Sciatic nerve (tissue), 2 donors: Measurements from ENCODE around the gene SAMD1. TPM values are rescaled to one million over a fixed set of nuclear protein-coding genes. Genes with fewer than 3 reads are reported as not detected.

Experiments used
- ATAC-seq: fragments of 200-7000 bp; cut with Tn5 transposase; one replicate; pipeline ENCODE4 v1.9.1; 2020; ENCODE audit warnings: mild to moderate bottlenecking, moderate library complexity
- DNase-seq: peaks from one replicate; pipeline ENCODE4 v3.0.0-alpha.2; 2020; ENCODE audit warnings: low spot score
- intact Hi-C: fragments of 100-400 bp; cut with DNase I; formaldehyde crosslinking; loops from one replicate; pipeline ENCODE4 v1.14.2; 2022
- total RNA-seq: library from RNA; stranded (reverse); fragmentation: NEBNext Ultra II Directional; extraction: Animal tissue kit (Norgen Biotek cat#: 25700); gene quantifications from one replicate; pipeline ENCODE4 v1.2.1, GENCODE V29; 2021
- donor health status: DM: no; HTN: no; CAD: no.
- donor health status: DM: no; HTN: no; CAD: no.

SAMD1 gene
- total RNA-seq, 1 donor from 2014 or later, result 22.2 TPM

DNA sequence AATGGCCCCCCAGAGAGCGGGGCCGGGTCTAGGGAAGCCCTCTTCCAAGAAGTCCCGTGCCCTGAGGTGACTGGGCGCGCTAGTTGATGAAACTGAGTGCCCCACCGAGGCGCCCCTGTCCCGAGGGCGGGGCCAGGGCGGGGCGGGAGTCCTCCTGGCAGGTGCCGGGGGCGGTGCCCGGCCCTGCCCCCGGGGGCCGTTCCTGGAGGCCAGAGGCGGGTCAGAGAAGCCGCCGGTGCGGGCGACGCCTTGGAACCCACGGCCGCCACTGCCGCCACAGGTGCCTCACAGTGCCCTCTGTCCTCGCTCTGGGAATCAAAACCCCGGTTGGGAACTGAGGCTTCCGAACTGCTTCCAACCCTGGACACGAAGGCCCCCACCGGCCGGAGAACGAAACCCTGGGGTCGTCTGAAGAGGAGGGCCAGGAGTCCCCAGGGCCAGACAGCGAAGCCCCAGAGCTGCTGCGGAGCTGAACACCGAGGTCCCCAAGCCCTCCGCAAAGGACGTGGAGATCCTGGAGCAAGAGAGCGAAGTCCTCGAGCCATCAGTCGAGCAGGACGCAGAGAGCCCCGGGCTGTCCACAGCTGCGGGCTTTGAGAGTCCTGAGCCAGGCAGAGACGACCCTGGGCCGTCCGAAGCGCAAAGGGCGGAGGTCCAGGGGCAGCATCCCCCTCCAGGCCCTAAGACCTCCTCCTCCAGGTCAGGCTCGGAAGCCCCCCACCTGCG lies 17.9 kb downstream of the SAMD1 start, which contains the start of gene MISP3:
Gene MISP3, plus strand, starts transcription at position 252 of the 726 bp plus-strand sequence. CDS start 524 bp downstream, outside the sequence.
- peak; percentile 68 for DNase-seq
- peak; percentile 3 for ATAC-seq
- intact Hi-C loops, result no loop called here

DNA sequence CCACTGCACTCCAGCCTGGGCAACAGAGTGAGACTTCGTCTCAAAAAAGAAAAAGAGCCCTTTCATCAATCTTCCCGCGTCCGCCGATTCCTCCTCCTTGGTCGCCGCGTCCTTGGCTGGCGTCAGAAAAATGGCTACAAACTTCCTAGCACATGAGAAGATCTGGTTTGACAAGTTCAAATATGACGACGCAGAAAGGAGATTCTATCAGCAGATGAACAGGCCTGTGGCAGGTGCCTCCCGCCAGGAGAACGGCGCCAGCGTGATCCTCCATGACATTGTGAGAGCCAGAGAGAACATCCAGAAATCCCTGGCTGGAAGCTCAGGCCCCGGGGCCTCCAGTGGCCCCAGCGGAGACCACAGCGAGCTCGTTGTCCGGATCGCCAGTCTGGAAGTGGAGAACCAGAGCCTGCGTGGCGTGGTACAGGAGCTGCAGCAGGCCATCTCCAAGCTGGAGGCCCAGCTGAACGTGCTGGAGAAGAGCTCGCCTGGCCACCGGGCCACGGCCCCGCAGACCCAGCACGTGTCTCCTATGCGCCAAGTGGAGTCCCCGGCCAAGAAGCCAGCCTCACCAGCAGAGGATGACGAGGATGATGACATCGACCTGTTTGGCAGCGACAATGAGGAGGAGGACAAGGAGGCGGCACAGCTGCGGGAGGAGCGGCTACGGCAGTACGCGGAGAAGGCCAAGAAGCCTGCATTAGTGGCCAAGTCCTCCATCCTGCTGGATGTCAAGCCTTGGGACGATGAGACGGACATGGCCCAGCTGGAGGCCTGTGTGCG lies 20.1 kb downstream of the SAMD1 start:
- DNase-seq, result no peak
- intact Hi-C loops, result no loop called here
- ATAC-seq, result no peak

DNA sequence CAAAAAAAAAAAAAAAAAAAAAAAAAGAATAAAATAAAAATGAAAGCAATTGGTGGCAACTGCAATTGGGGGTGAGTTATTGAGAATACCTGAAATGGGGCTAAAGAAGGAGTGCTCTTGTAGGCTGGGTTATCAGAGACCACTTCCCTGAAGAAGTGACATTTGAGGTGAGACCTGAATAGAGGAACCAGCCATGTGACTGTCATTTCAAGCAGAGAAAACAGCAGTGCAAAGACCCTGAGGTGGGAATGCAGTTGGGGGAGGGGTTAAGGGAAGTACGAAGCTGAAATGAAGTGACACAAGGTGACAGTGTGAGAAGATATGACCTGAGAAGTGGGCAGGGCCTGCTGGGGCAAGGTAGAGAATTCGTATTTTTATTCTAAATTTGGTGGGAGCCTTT lies 24.4 kb downstream of the SAMD1 start:
- DNase-seq (no peak), ATAC-seq (no peak)
- intact Hi-C loops, result no loop called here

DNA sequence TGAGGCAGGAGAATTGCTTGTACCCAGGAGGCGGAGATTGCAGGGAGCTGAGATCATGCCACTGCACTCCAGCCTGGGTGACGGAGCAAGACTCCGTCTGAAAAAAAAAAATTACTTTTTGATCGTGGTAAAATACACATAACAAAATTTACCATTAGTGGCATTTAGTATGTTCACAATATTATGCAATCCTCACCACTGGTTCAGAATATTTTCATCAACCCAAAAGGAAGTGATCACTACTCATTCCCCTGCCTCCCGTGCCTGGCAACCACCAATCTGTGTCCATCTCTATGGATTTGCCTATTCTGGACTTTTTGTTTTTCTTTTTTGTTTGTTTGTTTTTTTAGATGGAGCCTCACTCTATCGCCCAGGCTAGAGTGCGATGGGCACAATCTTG lies 27.4 kb downstream of the SAMD1 start:
- intact Hi-C loops, result no loop called here
- ATAC-seq (no peak), DNase-seq (no peak)

DNA sequence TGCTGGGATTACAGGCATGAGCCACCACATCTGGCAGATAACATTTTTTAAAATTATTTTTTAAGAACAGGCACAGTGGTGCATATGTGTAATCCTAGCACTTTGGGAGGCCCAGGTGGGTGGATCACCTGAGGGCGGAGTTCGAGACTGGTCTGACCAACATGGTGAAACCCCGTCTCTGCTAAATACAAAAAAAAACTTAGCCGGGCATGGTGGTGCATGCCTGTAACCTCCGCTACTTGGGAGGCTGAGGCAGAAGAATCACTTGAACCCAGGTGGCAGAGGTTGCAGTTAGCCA lies 28.0 kb downstream of the SAMD1 start:
- intact Hi-C loops, result no loop called here
- DNase-seq, result no peak
- no peak for ATAC-seq

DNA sequence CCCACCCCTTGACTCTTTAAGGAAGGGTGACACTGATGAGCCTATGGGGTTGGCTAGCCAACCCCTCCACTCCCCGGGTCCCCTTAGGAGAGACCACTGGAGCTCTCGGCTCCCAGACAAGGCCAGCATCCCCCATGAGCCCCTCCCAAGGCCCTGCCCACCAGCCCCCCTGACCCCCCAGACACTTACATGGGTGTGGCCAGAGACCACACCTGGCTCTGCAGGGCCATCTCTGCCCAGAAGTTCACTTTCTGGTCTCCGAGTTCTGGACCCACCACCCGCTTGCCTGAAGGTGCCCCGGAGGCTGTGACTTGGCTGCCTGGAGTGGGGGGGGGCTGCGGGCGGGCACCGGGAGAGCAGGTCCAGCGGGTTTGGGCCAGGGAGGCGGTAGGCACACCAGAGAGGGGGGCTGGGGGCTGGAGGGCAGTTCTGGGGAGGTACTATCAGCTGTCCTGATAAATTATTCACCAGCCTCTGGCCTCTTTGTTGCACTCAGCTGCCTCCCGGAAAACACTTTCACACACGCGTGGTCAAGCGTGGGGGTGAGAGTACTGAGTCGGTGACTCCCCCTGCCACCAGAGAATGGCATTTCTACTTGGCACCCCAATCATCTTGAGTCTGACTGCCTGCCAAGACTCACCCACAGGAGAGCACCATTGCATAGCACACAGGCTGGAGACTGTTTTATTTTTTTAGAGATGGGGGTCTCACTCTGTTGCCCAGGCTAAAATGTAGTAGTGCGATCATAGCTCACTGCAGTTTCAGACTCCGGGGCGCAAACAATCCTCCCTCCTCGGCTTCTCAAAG lies 28.6 kb downstream of the SAMD1 start, which contains the start of gene PALM3:
Gene PALM3, minus strand, starts transcription at position 326 of the 807 bp plus-strand sequence. Its CDS starts 96 bp downstream, at position 230.
- DNase-seq, result no peak
- intact Hi-C loops, result no loop called here
- ATAC-seq, result no peak

DNA sequence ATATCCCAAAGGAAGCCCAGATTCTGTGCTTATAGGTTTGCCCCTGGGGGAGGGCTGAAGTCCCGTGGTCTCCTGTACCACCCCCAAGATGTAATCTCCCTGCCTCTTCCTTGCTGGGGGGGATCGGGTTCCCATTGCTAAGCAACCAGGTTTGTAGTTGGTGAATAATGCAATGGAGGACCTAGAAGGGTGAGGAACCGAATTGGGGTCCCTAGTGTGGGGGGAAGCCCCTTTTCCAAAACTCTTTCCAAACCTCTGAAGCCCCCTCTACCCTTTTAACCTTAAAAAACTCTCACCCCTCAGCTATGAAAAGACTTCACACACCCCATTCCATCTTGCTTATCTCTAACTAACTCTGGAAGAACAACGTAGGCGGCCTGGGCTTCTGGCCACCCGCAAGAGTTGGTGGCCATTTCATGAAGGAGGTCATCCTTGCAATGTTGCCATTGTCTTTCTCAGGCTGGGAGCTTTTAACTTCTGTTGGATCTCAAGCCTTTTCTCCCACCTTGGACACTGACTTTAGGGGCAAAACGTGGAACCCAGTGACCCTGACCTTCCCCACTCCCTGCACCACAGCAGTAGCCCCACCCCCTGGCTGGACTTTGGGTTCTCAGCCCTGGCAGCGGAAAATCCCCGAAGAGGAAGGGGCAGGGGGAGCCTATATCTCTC lies 29.3 kb downstream of the SAMD1 start:
- intact Hi-C loops, result no loop called here
- ATAC-seq (no peak), DNase-seq (no peak)

DNA sequence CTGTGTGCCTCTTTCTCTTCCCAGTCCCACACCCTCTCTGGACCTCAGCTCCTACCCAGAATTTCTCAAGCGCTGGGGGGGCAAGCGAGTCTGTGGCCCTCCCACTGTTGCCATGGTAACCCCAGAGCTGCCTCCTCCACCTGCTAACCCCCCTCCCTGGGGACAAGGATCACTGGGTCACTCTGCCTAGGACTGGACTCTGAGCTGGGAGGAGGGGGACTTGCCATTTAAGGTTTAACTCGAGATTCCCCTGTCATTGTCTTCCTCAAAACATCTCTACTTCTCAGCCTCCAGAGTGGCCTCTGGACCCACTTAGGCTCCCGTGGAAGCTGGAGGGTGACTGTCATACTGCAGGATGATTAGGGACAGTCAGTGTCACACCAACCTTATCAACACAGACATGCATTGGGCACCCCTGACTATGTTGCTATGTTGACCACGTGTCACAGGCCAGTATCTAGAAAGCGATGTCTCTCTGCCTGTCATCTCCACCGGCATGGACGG lies 30.8 kb downstream of the SAMD1 start:
- ATAC-seq, result no peak
- intact Hi-C loops, result loop anchor here (5.0 kb wide), 1 partner anchor 177 kb away; no protein-coding TSS in a partner anchor
- DNase-seq, result no peak

DNA sequence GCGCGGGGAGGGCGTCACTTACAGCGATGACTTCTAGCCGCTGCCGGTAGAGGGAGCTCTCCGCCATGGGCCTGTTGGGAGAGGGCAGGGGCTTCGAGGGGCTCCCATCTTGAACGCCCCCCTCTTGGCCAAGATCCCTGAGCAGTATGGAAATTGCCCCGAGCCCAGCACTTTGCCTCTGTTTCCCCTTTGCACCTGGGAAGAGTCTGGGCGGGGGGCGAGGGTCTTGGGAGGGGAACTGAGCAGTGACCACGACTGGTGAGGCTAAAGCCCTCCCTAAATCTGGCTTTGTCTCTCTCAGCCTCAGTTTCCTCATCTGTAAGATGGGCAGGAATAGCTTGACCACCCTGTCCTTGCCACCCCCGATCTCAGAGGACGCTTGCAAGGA lies 31.5 kb downstream of the SAMD1 start:
- intact Hi-C loops, result loop anchor here (5.0 kb wide), 1 partner anchor 177 kb away; no protein-coding TSS in a partner anchor
- DNase-seq (peak; percentile 67), ATAC-seq (no peak)

DNA sequence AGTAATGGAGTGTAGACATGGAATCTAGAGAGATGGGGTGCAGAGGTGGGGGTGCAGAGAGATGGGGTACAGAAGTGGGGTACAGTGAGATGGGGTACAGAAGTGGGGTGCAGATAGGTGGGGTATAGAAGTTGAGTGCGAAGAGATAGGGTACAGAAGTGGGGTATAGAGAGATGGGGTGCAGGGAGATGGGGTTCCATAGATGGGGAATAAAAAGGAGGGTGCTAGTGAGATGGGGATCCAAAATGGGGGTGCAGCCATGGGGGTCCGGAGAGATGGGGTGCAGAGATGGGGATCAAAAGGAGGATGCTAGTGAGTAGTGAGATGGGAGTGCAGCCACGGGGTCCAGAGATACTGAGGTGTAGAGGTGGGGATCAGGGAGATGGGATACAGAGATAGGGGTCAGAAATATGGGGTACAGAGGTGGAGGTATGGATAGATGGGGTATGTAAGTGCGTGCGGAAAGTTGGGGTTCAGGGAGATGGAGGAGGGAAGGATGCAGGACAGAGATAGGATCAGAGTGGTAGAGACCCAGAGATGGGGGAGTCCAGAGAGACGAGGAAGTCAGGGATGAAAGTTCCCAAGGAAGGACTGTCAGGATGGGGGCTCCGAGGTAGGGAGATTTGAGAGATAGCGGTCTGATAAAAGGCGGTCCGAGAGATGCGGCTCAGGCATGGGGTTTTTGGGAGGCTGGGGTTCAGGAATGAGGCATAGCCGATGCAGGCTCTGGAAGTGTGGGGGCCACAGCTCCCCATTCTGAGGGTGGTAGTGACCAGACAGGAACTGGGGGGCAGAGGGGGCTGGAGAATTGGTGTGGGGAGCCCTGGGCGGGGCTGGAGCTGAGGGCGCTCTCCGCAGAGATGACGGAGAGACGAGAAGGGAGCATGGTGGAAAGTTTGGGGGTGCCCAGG lies 32.1 kb downstream of the SAMD1 start:
- no peak for ATAC-seq
- DNase-seq, result no peak
- intact Hi-C loops, result loop anchor here (5.0 kb wide), 1 partner anchor 176 kb away; no protein-coding TSS in a partner anchor

DNA sequence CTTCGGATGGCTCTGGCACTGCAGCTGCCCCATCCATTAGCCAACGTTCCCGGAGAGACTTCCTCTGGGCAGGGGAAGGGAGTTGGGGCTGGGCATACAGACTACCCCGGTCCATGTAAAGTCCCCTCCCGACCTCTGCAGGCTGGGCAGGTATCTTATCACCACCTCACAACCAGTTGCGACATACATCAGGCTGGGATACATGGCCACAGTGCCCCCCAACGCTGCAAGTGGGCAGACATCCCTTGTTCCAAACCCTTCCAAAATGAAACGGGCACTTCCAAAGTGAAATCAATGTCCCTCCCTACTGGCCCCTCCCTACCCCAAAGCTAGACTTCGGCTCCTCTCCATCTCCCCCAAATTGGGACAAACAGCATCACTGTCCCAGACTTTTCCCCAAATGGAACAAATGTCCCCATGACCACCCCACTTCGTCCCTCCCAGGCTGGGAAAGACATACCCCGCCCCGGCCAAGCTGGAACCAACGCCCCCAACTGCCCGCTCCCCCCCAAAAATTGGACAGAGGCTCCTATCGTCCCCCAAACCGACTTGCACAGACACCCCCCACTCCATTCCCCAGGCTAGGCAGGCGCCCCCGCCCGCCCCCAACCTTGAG lies 33.7 kb downstream of the SAMD1 start:
- DNase-seq (no peak), ATAC-seq (peak; percentile 13)
- intact Hi-C loops, result loop anchor here (5.0 kb wide), 1 partner anchor 175 kb away; no protein-coding TSS in a partner anchor

DNA sequence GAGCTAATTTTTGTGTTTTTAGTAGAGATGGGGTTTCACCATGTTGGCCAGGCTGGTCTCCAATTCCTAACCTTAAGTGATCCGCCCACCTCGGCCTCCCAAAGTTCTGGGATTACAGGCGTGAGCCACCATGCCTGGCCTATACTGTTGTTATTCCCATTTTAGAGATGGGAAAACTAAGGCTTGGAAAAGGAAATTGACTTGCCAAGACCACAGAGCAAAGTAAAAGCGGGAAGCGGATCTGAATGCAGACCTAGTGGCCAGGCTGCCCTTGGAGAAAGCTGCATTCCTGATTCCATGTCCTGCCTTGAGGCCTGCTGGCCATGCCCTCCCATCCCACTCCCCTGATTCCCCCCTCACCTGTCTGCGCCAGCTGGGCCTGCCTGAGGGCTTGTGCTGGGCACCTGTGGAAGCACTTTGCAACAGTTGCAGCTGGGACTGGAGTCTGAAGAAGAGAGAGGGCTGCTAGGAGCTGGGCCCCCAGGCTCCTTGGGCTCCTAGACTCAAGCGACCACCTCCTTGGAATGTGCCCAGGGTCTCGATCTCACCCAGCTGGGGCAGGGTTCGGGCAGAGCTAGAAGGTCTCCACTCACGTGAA lies 34.4 kb downstream of the SAMD1 start:
- DNase-seq, result no peak
- ATAC-seq, result peak; percentile 11
- intact Hi-C loops, result loop anchor here (5.0 kb wide), 1 partner anchor 174 kb away; no protein-coding TSS in a partner anchor

DNA sequence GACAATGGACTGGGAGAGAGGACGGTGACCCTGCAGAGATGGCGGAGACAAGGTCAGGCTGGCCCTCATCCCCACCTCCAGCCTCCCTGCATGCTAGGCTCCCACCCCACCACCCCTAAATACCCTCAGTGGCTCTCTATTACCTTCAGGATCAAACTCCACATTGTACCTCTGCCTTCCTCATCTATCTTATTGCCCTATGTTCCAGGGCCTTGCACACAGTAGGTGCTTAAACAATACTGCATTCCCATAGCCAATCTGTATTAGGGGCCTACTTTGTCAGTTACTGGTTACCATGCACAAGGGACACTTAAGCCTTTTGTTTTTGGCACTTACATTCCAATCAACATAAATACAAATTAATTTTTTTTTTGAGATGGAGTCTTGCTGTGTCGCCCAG lies 35.2 kb downstream of the SAMD1 start:
- intact Hi-C loops, result loop anchor here (5.0 kb wide), 1 partner anchor 173 kb away; no protein-coding TSS in a partner anchor
- DNase-seq (no peak), ATAC-seq (no peak)

DNA sequence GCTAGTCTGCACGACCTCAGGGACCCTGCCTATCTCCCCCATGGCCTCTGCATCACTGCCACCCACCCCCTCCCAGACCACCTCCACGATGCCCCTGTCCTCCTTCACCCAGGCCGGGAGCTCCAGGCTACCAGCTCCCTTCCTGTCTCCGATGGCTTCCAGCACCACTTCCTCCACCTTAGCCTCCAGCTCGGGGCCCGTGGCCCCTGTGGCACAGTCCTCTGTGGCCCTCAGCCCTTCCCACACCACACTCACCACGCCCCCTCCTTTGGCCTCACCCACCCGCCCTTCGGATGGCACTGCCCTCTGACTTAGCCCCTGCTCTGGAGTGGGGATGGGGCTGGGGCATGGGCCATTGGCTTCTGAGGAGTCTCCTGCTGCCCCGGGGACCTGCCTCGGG lies 35.8 kb downstream of the SAMD1 start:
- ATAC-seq (no peak), DNase-seq (no peak)
- intact Hi-C loops, result loop anchor here (5.0 kb wide), 1 partner anchor 172 kb away; no protein-coding TSS in a partner anchor

DNA sequence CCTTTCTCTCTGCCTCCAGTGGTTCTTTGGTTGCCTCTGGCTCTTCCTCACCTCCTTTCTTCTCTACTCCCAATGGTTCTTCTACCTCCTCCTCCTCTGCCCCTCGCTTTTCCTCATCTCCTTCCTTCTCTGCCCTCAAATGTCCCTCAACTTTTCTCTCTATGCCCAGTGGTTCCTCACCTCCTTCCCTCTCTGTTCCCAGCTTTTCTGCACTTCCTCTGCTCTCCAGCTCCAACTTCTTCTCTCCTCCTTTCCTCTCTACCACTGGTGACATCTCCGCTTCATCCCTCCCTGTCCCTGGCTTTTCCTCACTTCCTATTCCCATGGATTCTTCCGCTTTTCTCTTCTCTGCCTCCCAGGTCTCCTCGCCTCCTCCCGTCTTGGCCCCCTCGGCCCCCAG lies 36.5 kb downstream of the SAMD1 start:
- intact Hi-C loops, result no loop called here
- DNase-seq, result no peak
- ATAC-seq, result no peak

DNA sequence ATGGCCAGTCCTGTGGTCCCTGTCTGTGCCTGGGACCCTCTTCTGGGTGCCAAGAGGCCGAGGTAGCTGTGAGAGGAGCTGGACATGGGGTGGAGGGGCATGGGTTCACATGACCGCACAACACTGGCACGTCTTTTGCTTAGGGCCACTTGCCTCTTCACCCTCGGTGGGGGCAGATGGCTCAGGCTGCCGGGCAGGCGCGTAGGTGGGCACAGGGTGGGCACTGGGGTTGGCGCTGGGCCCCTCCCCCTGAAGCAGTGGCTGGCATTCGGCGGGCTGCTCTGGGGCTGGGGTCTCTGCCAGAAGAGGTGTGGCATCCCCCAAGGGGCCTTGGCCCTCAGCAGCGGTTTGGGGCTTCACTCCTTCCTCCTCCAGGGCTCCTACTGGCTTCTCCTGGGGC lies 37.1 kb downstream of the SAMD1 start:
- intact Hi-C loops, result no loop called here

DNA sequence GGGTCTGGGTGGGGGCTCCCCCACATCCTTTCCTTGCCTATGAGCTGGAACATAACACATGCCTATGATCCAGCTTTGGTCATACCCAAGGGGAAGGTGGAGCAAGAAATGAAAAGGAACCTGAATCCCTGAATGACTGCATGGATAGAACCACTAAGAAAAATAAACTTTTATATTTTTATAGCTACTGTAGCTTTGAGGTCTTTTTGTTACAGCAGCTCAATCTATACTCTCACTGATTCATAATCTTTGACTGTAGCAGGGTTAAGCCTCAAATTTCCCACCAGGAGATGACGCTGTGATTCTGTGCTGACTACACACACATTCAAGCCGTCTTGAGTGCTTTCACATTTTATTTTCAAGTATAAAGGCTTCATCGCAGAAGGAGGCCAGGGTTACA lies 37.5 kb downstream of the SAMD1 start:
- no peak for ATAC-seq
- DNase-seq, result no peak
- intact Hi-C loops, result no loop called here

More for the DNA sequence above, 37.1 kb downstream of the SAMD1 start:
- DNase-seq (no peak), ATAC-seq (no peak)
